PFSK-1 (cell line): ENCODE measurements around the gene ACTRT1.

ENCODE experiments used
- POLR2AphosphoS5 ChIP-seq: IDR thresholded peaks from 2 replicates; pipeline ENCODE4 v1.6.1; 2012; ENCODE audit warnings: low read depth, mild to moderate bottlenecking, control low read depth, low read length, moderate library complexity
- TAF1 ChIP-seq: IDR thresholded peaks from 2 replicates; pipeline ENCODE4 v1.6.1; 2012; ENCODE audit warnings: low read length, control low read depth, borderline replicate concordance; ENCODE audit not compliant: insufficient read depth

DNA sequence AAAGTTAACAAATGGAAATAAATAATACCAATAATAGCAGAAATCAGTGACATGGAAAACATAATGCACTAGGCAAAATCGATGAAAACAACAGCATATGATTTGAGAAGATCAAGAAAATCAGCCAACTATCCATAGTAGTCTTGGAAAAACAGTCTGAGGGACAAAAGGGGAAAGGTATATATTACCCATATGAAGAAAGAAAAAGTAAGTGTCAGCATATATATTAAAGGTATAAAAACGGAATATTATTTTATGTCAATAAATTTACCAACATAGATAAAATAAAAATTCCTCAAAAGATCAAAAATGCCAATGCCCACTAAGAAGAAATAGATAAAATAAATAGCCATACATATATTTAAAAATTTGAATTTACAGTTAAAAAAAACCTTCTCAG is 33.0 kb downstream of the ACTRT1 start:
- TF ChIP-seq POLR2AphosphoS5 (no peak), TAF1 (no peak)
